ENCODE measurements around the gene TAGLN2.
A peak's percentile ranks its signal among the peaks of the same experiment; 100 is the strongest.

The TAGLN2 gene

GRCh38 chr1:159935305-159935704 lies 10.0 kb upstream of the TAGLN2 start:
- DNase-seq (ENCODE audit: low spot score), result no peak

- no peak for DNase-seq (ENCODE audit: low spot score)
These were observed 9.1 kb upstream of the TAGLN2 start for GRCh38 chr1:159934136-159935039.

DNA sequence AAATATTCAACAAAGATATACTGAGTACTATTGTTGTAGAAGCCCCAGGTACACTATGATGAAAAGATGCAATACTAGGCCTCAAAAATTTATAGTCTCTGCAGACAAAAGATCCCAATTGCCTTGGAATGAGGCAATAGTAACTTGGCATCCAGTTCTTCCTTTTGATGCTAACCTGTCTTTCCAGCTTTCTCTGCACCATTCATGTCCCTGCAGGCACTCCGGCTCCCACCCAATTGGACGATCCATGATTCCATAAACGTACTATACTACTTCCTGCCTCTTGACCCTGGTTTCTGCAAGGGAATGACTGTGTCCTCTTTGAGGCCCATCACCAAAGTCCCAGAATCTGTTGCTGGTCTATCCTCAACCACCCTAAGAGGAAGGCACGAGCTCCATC lies 8.0 kb upstream of the TAGLN2 start:
- DNase-seq (ENCODE audit: low spot score), result no peak

- DNase-seq (ENCODE audit: low spot score), result no peak
These were observed 7.3 kb upstream of the TAGLN2 start for GRCh38 chr1:159932296-159933285.

DNA sequence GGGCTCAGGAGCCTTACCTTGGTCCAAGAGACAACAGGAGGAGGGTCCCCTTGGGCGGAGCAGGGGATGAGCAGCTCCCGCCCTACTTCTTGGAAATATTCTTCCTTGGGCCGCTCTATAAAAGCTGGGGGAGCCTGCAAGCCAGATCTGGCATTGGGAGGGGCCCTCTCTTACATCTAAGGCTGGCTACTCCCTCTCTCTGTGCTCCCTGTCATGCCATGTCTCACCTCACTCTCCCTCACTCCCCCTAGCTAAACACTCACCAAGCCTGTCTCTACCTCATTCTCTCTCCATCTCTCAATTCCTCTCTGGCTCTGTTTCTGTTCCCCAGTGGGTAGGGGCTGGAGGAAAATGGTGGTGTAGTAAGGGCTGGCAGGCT lies 6.5 kb upstream of the TAGLN2 start:
- no peak for DNase-seq (ENCODE audit: low spot score)

DNA sequence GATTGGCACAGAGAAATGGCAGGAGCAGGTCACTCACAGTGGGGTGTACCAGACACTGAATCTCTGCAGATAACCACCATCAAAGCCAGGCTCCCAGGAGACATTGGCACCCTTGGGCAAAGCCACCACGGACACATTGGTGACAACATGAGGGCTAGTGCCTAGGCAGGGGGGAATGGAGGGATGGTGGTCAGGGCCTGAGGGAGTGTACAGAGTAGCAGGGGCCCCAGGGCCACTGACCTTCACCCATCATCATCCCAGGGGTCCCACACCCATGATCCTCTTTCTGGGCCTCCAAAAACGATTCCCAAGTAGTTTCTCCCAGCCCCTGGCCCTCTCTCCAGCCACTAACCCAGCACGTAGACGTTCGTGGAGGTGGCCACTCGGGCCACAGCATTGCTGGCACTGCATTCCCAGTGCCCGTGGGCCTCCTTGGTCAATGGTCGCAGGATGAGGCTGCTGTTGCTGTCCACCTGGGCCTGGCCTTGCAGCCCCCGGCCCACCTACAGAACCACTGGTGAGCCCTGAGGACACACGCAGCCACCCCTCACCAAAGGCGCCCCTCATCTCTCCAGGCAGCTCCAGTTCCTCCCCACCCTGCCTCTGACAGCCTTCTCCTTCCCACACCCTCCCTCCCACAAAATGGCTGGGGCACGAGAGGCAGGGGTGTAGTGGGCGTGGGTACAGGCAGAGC lies 5.9 kb upstream of the TAGLN2 start:
- no peak for DNase-seq (ENCODE audit: low spot score)

DNA sequence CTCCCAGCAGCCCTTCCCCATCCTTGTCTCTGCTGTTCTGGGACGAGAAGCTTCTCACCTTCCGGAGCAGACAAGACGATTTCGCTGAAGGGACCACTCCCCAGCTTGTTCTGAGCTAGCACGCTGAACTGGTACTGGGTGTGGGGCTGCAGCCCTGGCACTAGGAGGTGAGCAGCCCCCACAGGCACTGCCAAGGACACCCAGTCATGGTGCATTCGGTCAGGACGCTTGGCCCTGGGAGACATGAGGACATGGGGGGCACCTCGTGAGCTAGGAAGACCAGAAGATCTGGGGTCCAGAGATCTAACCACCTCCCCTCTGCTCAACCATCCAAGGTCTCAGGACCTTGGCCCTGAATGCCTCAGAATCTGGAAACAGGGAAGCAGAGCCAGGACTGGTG lies 5.3 kb upstream of the TAGLN2 start:
- no peak for DNase-seq (ENCODE audit: low spot score)

GRCh38 chr1:159930216-159930615 lies 4.9 kb upstream of the TAGLN2 start:
- DNase-seq (ENCODE audit: low spot score), result no peak

DNA sequence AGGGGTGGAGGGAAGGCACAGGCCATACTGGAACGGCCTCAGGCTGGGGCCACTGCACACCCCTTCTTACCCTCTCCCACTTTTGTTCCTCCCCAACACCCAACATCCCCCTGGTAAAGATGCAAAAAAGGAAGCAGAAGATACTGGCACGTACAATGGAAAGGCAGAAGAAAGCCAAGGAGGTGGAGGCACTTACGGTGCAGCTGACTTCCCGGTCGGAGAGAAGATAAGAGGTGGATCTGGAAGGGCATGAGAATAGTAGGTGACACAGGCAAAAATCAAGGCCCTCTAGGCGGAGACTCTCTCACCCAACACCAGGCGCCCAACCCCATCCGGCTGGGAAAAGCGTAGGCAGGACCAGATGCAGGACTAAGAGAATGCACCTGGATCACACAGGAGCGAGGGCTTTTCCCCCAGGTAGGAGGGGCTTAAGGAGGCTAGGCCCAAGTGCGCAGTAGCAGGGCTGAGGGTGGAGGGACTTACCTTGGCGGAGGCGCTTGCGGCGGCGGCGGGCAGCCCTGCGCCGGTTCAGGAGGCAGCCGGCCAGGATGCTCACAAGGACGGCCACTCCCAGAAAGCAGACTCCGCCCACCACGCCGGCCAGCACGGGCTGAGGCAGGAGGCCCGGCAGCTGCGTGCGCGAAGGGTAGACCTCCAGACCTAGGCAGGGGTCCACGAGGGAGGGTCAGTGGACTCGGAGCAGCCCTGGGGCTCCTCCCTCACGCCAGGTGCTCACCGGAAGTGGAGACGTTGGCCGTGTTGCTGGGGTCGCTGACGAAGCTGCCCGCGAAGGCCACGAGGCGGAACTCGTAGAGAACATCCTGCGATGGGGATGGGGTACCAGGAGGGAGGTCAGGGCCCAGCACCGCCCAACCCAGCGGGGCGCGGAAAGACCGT lies 4.1 kb upstream of the TAGLN2 start:
- DNase-seq (ENCODE audit: low spot score), result no peak

GRCh38 chr1:159928491-159929050 lies 3.3 kb upstream of the TAGLN2 start:
- DNase-seq (ENCODE audit: low spot score), result no peak

DNA sequence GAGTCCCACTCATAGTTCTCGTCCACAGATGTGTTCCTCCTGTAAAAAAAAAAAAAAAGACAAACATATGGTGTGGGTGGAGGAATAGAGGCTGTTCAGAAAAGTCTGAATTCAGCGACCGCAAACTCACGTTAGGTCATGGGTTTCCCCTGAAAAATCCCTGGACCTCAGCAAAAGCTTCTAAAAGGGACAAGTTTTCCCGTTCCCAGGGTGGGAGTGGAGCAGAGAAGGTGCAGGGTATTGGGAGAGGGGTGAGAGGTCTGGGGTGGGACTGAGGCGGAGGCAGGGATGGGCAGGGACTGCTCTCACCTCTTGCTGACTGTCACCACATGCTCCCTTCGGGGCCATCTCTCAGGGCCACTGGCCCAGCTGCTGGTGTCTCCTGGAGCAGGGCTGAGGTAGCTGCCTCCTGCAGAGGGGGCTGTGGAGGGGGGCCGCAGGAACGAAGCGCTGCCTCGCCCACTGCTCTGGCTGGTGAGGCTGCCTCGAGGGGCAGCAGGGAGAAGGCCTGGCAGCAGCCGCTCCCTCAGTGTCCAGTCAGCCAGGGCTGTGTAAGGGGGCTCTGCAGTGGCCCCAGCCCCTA lies 2.6 kb upstream of the TAGLN2 start:
- no peak for DNase-seq (ENCODE audit: low spot score)

- no peak for DNase-seq (ENCODE audit: low spot score)
These were observed 2.0 kb upstream of the TAGLN2 start for GRCh38 chr1:159927211-159927848.

DNA sequence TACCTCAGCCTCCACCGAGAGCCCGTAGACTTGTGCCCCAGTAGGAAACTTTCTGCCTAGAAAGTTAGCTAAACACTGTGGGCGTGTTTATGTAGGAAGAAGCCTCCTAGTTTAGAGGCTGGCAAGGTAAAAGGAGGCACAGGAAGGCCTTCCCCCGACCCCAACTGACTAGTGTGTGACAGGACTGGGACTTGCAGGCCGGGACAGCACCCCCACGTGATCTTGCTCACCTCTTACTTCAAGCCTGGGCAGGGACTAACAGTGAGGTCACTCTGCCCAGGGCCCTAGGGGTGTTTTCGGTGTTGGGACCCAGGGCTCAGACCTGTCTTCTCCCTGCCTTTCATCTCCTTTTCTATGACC lies 392 bp upstream of the TAGLN2 start:
- no peak for DNase-seq (ENCODE audit: low spot score)

DNA sequence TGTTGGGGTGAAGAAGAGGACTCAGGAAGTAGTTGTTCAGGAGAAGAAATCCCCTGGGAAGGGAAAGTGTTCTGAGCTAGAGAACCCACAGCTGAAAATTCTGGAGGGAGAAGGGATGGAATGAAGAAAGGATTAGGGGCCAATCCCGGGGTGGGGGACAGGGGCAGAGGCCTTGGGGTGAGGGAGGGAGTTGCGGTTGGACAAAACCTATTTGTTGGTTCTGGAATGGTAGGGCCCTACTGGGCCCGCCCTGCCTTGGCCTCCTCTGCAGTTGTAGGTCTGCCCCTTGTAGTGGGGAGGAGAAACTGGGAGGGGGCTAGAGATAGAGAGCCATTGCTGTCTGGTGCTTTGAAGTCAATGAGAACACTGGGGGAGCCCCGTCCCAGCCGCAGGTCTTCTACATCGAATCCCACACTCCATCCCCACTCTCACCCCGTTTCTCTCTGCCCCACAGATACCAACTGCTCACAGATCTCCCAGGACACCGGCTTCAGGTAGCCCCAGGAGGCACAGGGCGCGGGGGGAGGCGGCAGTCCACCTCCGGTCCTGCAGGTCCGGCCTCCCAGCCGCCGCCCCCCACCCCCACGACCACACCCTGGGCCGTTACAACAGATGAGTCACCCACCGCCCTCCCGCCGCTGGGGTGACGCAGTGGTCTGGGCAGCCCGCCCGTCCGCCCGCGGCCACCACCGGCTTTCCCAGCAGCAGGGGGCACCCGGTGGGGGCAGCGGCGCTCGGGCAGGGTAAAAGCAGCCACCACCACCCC lies 1.1 kb downstream of the TAGLN2 start:
- peak; percentile 79 for DNase-seq (ENCODE audit: low spot score)

- DNase-seq (ENCODE audit: low spot score), result peak; percentile 97
These were observed 1.9 kb downstream of the TAGLN2 start for GRCh38 chr1:159923203-159924024.

DNA sequence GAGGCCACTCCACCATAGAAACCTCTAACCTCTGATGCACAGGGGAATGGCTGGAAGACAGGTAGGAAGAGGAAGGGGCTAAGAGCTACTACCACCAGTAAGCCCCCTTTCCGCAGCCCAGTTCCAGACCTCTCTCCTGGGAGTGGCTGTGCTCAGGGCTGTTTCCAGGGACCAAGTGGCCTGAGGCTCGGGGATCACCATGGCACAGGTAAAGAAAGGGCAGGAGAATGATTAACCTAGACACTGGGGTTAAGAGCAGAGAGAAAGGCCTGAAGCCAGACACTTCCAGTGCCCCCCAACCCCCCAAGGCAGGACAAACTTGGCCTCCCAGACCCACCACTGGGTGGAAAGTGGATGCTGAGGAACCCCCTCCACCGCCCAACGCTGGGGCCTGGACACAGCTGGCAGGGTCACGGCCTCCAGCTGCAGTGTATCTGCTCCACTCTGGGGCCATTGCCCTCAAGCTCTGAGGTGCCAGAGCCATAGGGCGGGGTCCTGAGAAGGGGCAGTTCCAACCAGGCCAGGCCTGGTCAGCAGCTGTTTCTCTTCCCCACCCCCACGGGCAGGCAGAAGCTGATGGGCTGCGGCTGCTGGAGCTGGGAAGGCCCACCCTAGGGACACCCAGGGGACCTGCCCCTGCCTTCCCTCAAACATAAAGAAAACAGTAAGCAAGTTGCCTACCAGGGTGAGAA lies 2.6 kb downstream of the TAGLN2 start:
- DNase-seq (ENCODE audit: low spot score), result peak; percentile 22

GRCh38 chr1:159921700-159922504 lies 3.4 kb downstream of the TAGLN2 start:
- peak; percentile 40 for DNase-seq (ENCODE audit: low spot score)

Data from CD4-positive, alpha-beta T cell treated with Interleukin-15 for 4 hours (primary cell).